MM.1S (cell line): ENCODE results near the gene CARMIL1.

ENCODE experiments used
- DNase-seq: peaks from one replicate; pipeline ENCODE4 v3.0.0-alpha.2; 2015
- H2AFZ ChIP-seq: fragments of 300-600 bp; sonication (generic); 2 replicates; pipeline ENCODE4 v1.6.0; 2016; ENCODE audit warnings: antibody characterized with exemption, low read length
- H3F3A ChIP-seq: fragments of 300-600 bp; sonication (generic); 2 replicates; pipeline ENCODE4 v1.6.1; 2016; ENCODE audit warnings: mild to moderate bottlenecking, antibody characterized with exemption, low read length, moderate library complexity, mixed read lengths; ENCODE audit not compliant: insufficient read depth
- H3K27ac ChIP-seq: fragments of 300-600 bp; sonication (generic); 2 replicates; pipeline ENCODE4 v1.5.1; 2016; ENCODE audit warnings: mild to moderate bottlenecking, low read length
- H3K27me3 ChIP-seq: fragments of 300-600 bp; sonication (generic); replicated peaks from 2 replicates; pipeline ENCODE4 v1.6.0; 2016; ENCODE audit warnings: low read length; ENCODE audit not compliant: insufficient read depth
- H3K36me3 ChIP-seq: fragments of 300-600 bp; sonication (generic); replicated peaks from 2 replicates; pipeline ENCODE4 v1.6.1; 2016; ENCODE audit warnings: mild to moderate bottlenecking, low read length, mixed read lengths; ENCODE audit not compliant: insufficient read depth
- H3K4me1 ChIP-seq: fragments of 300-600 bp; sonication (generic); 2 replicates; pipeline ENCODE4 v1.6.1; 2016; ENCODE audit warnings: low read length, mixed read lengths
- H3K4me2 ChIP-seq: fragments of 300-600 bp; sonication (generic); 2 replicates; pipeline ENCODE4 v1.6.0; 2016; ENCODE audit warnings: low read depth, low read length
- H3K4me3 ChIP-seq: fragments of 300-600 bp; sonication (generic); 2 replicates; pipeline ENCODE4 v1.5.1; 2016; ENCODE audit warnings: low read length, mixed read lengths
- H3K79me2 ChIP-seq: fragments of 300-600 bp; sonication (generic); 2 replicates; pipeline ENCODE4 v1.6.1; 2016; ENCODE audit warnings: mixed run types, low read length, mixed read lengths
- H3K9ac ChIP-seq: fragments of 300-600 bp; sonication (generic); 2 replicates; pipeline ENCODE4 v1.6.1; 2016; ENCODE audit warnings: low read length, mixed read lengths
- H3K9me2 ChIP-seq: fragments of 300-600 bp; sonication (generic); replicated peaks from 2 replicates; pipeline ENCODE4 v1.6.1; 2016; ENCODE audit warnings: mild to moderate bottlenecking, low read length, mixed read lengths; ENCODE audit not compliant: insufficient read depth
- H3K9me3 ChIP-seq: fragments of 300-600 bp; sonication (generic); replicated peaks from 2 replicates; pipeline ENCODE4 v1.6.1; 2016; ENCODE audit warnings: mild to moderate bottlenecking, low read length, mixed read lengths; ENCODE audit not compliant: insufficient read depth
- H4K20me1 ChIP-seq: fragments of 300-600 bp; sonication (generic); 2 replicates; pipeline ENCODE4 v1.6.1; 2016; ENCODE audit warnings: mild to moderate bottlenecking, low read length, moderate library complexity, mixed read lengths; ENCODE audit not compliant: insufficient read depth
- EZH2 ChIP-seq: fragments of 300-600 bp; sonication (generic); optimal IDR thresholded peaks from 2 replicates; pipeline ENCODE3; 2017; ENCODE audit warnings: low read depth, mild to moderate bottlenecking, antibody characterized with exemption, low read length, mixed read lengths
- EZH2phosphoT487 ChIP-seq: fragments of 300-600 bp; sonication (generic); IDR thresholded peaks from 2 replicates; pipeline ENCODE4 v1.6.1; 2018; ENCODE audit warnings: antibody characterized with exemption, low read length
- TF ChIP-seq, protein P1 (sequence below): fragments of 300-600 bp; sonication (generic); IDR thresholded peaks from 2 replicates; pipeline ENCODE4 v1.5.1; 2016; ENCODE audit warnings: antibody characterized with exemption, low read length, mixed read lengths

The CARMIL1 gene

DNA sequence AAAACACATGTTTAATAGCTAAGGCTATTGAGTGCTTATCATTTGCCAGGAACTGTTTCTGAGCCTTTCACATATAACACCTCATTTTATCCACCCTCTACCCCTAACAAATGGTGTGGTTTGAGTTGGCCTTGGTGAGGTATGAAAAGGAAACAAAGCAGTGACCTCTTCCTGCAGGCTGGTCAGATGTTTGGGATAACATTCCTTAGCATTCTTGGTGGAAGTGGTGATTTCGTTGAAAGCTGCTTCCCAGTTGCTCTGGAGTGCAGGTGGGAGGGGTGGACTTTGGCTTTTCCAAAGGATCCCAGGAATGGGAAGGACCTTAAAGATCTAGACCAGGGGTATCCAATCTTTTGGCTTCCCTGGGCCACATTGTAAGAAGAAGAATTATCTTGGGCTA, 41.3 kb downstream of the CARMIL1 start:
- no peak overlapping the region for H3K27ac ChIP-seq
- H3K36me3 ChIP-seq: no peaks in the 10 kb centered on the region
- H4K20me1 ChIP-seq: no peaks in the 10 kb centered on the region
- H3K79me2 ChIP-seq: peaks cover 96% of the 10 kb centered on the region
- no peak for DNase-seq
- no peaks in the 10 kb centered on the region for H3K27me3 ChIP-seq
- H3K9ac ChIP-seq: no peak overlapping the region
- no peaks in the 10 kb centered on the region for H3K4me1 ChIP-seq
- TF ChIP-seq, protein P1, sequence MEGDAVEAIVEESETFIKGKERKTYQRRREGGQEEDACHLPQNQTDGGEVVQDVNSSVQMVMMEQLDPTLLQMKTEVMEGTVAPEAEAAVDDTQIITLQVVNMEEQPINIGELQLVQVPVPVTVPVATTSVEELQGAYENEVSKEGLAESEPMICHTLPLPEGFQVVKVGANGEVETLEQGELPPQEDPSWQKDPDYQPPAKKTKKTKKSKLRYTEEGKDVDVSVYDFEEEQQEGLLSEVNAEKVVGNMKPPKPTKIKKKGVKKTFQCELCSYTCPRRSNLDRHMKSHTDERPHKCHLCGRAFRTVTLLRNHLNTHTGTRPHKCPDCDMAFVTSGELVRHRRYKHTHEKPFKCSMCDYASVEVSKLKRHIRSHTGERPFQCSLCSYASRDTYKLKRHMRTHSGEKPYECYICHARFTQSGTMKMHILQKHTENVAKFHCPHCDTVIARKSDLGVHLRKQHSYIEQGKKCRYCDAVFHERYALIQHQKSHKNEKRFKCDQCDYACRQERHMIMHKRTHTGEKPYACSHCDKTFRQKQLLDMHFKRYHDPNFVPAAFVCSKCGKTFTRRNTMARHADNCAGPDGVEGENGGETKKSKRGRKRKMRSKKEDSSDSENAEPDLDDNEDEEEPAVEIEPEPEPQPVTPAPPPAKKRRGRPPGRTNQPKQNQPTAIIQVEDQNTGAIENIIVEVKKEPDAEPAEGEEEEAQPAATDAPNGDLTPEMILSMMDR: no peak
- TF ChIP-seq EZH2: no peak
- TF ChIP-seq EZH2phosphoT487: no peak
- H3K4me2 ChIP-seq: no peak overlapping the region
- no peaks in the 10 kb centered on the region for H3K9me2 ChIP-seq
- no peak overlapping the region for H3K4me3 ChIP-seq
- H2AFZ ChIP-seq: no peak overlapping the region
- H3F3A ChIP-seq: no peaks in the 10 kb centered on the region
- no peaks in the 10 kb centered on the region for H3K9me3 ChIP-seq

DNA sequence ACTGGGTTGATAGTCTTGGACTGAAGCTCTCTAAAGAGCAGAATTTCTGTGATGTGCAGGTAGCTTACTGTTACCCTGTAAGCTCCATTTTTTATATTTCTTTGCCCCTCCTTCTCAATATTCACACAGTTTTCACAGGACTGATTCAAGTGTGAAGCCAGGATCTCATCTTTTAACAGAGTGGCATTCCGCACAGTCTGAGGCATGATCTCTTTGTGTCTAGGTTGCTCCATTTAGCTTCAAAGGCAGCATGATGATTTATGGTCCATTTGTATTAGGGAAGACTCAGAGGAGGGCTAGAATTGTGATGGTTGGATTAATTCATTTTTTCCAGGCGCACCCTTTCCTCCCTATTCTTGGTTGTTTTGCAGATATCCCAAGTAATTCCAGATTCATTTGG, 43.5 kb downstream of the CARMIL1 start:
- Histone ChIP-seq H3K79me2 (peaks cover 96% of the 10 kb centered on the region), H2AFZ (no peak overlapping the region), H3K27me3 (no peaks in the 10 kb centered on the region), H3K9me3 (no peaks in the 10 kb centered on the region), H3K36me3 (no peaks in the 10 kb centered on the region), H3K4me3 (no peak overlapping the region), H3K4me1 (no peaks in the 10 kb centered on the region), H3K4me2 (no peak overlapping the region), H3F3A (no peaks in the 10 kb centered on the region), H3K27ac (no peak overlapping the region), H3K9ac (no peak overlapping the region), H4K20me1 (no peaks in the 10 kb centered on the region), H3K9me2 (no peaks in the 10 kb centered on the region)
- no peak for DNase-seq
- TF ChIP-seq EZH2 (no peak), EZH2phosphoT487 (no peak)
- TF ChIP-seq, protein P1: no peak

DNA sequence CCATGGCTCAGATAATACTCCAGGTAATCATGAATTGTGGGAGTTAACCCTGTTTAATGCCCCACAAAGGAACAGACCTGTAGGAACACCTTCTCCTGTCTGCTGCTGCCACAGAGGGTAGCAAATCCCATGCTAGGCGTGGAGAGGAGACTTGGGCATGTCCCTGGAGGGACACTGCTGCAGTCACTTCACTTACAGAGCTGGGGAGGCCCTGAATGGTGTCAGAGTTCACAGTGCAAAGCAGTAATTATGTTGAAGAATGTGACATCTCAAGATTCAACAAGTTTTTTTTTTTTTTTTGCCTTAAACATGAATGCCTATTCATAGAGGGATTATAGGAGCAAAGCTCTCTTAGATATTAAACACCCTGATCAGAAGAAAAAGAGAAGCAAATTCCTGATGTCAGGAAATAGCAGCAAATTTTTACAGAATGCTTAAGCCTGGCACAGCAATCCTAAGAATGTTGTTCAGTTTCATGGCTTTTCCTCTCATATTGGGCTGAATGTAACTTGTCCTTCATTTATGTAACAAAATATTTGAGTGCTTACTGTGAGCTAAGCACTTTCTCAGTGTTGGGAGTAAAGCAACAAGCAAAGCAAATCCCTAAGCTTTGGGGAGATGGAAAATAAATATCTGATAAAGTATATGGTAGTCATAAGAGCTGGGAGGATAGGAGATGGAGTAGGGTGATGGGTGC, 45.0 kb downstream of the CARMIL1 start:
- peaks cover 96% of the 10 kb centered on the region for H3K79me2 ChIP-seq
- H3K9ac ChIP-seq: no peak overlapping the region
- no peaks in the 10 kb centered on the region for H3K27me3 ChIP-seq
- H3K9me3 ChIP-seq: no peaks in the 10 kb centered on the region
- H3K4me2 ChIP-seq: no peak overlapping the region
- no peaks in the 10 kb centered on the region for H3K9me2 ChIP-seq
- TF ChIP-seq EZH2phosphoT487 (no peak), EZH2 (no peak)
- TF ChIP-seq, protein P1: no peak
- DNase-seq: no peak
- no peak overlapping the region for H3K4me3 ChIP-seq
- H3K36me3 ChIP-seq: no peaks in the 10 kb centered on the region
- no peaks in the 10 kb centered on the region for H4K20me1 ChIP-seq
- H2AFZ ChIP-seq: no peak overlapping the region
- no peaks in the 10 kb centered on the region for H3F3A ChIP-seq
- no peak overlapping the region for H3K27ac ChIP-seq
- H3K4me1 ChIP-seq: no peaks in the 10 kb centered on the region
